Caco-2 (cell line): ENCODE measurements around the gene FMR1. TPM values are rescaled to one million over a fixed set of nuclear protein-coding genes. Genes with fewer than 3 reads are reported as not detected.

ENCODE experiments used
- BruUV-seq: library from RNA; stranded (reverse); fragments of 400-500 nt; replicated peaks from 2 replicates; lab custom pipeline; 2021; lab: Mats Ljungman, UMichigan
- CTCF ChIA-PET: fragments of 300-600 bp; sonication (Branson Sonifier 250); formaldehyde crosslinking; loops from one replicate; lab custom pipeline; 2022; ENCODE audit warnings: antibody characterized with exemption; lab: Charles Lee
- POLR2A ChIA-PET: fragments of 300-600 bp; sonication (Branson Sonifier 250); formaldehyde crosslinking; loops from one replicate; lab custom pipeline; 2022; ENCODE audit warnings: antibody characterized with exemption; lab: Charles Lee
- DNase-seq, 2 experiments: peaks; one replicate each; pipeline versions ENCODE4 v3.0.0 to v3.0.0-alpha.2; 2020 to 2022
- H3K27me3 ChIP-seq: replicated peaks from 2 replicates; pipeline ENCODE4 v1.6.0; 2011; ENCODE audit warnings: low read length; ENCODE audit not compliant: control insufficient read depth, insufficient read depth
- H3K36me3 ChIP-seq: 2 replicates; pipeline ENCODE4 v1.5.1; 2011; ENCODE audit warnings: low read length; ENCODE audit not compliant: control insufficient read depth, insufficient read depth
- H3K4me1 ChIP-seq: fragments of 250-450 bp; sonication (Bioruptor Pico); 2 replicates; pipeline ENCODE4 v1.5.1; 2020; ENCODE audit warnings: mild to moderate bottlenecking
- H3K4me3 ChIP-seq: 2 replicates; pipeline ENCODE4 v1.5.1; 2011; ENCODE audit warnings: low read depth, mild to moderate bottlenecking, control low read depth, low read length
- H3K9me3 ChIP-seq: fragments of 250-450 bp; sonication (Bioruptor Pico); 2 replicates; pipeline ENCODE4 v1.5.1; 2020; ENCODE audit warnings: mild to moderate bottlenecking, moderate library complexity
- H3K27ac Mint-ChIP-seq: one replicate; pipeline ENCODE4 v1.8.0; 2022; ENCODE audit warnings: mixed read lengths; ENCODE audit not compliant: unreplicated experiment
- H3K27me3 Mint-ChIP-seq: one replicate; pipeline ENCODE4 v1.8.0; 2022; ENCODE audit warnings: mixed read lengths; ENCODE audit not compliant: insufficient read depth, unreplicated experiment
- H3K36me3 Mint-ChIP-seq: one replicate; pipeline ENCODE4 v1.8.0; 2022; ENCODE audit warnings: mild to moderate bottlenecking, mixed read lengths; ENCODE audit not compliant: insufficient read depth, unreplicated experiment
- H3K4me1 Mint-ChIP-seq: one replicate; pipeline ENCODE4 v1.8.0; 2022; ENCODE audit warnings: low read depth, mixed read lengths; ENCODE audit not compliant: unreplicated experiment
- H3K4me3 Mint-ChIP-seq: one replicate; pipeline ENCODE4 v1.8.0; 2022; ENCODE audit warnings: mild to moderate bottlenecking, moderate library complexity, mixed read lengths; ENCODE audit not compliant: unreplicated experiment
- H3K9me3 Mint-ChIP-seq: one replicate; pipeline ENCODE4 v1.8.0; 2022; ENCODE audit warnings: mixed read lengths; ENCODE audit not compliant: unreplicated experiment
- intact Hi-C: fragments of 100-400 bp; cut with micrococcal nuclease; formaldehyde crosslinking; loops from one replicate; pipeline ENCODE4 v1.10.0; 2022; ENCODE audit not compliant: unreplicated experiment
- total RNA-seq: library from RNA; stranded (reverse); gene quantifications from 2 replicates; pipeline ENCODE4 v1.2.3, GENCODE V29; 2022
- TF ChIP-seq, protein P1 (sequence below), 2 experiments: fragments of 200-600 bp in 1 of 2; IDR thresholded peaks; 1 replicate in 1 of 2; 2 replicates in 1 of 2; pipeline versions ENCODE4 v1.5.1 to v1.8.0; 2011 to 2022; ENCODE audit warnings: antibody characterized with exemption in 1 of 2, control low read depth in 1 of 2, inconsistent platforms in 1 of 2, low read depth in 1 of 2, low read length in 1 of 2, mild to moderate bottlenecking in 1 of 2, moderate library complexity in 1 of 2; ENCODE audit not compliant: insufficient read depth in 1 of 2, severe bottlenecking in 1 of 2, unreplicated experiment in 1 of 2

FMR1 gene
- total RNA-seq, 1 experiment from 2014 or later: 53.8 TPM

DNA sequence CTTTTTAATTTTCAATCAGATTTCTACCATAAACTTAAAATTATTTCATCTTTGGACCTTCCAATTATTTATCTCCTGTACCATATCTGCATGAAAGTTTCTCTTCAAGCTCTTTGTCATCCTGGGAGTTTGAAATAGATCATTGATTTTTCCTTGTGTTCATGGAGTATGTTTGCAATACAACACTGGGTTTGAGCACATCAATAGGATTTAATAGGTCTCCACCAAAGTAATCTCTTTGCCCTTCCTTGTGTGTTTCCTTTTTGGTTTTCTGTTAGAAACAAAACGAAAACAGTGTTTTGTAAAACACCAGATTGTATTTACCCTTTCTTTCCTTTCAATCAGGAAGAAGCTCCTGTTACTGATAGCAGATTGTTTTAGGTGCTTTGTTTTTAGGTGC is 11.9 kb downstream of the FMR1 start:
- peaks cover 11% of the 10 kb centered on the region for H3K4me1 Mint-ChIP-seq
- H3K36me3 ChIP-seq: no peaks in the 10 kb centered on the region
- peaks cover 8% of the 10 kb centered on the region; the same call in 1 of the 2 replicates for H3K4me1 ChIP-seq
- ChIA-PET POLR2A (no interaction called here), CTCF (no interaction called here)
- no peak overlapping the region for H3K27ac Mint-ChIP-seq
- no peak overlapping the region for H3K4me3 ChIP-seq
- H3K9me3 Mint-ChIP-seq: no peaks in the 10 kb centered on the region
- no peaks in the 10 kb centered on the region for H3K27me3 ChIP-seq
- H3K27me3 Mint-ChIP-seq: no peaks in the 10 kb centered on the region
- BruUV-seq: no TSS peak
- TF ChIP-seq, protein P1, sequence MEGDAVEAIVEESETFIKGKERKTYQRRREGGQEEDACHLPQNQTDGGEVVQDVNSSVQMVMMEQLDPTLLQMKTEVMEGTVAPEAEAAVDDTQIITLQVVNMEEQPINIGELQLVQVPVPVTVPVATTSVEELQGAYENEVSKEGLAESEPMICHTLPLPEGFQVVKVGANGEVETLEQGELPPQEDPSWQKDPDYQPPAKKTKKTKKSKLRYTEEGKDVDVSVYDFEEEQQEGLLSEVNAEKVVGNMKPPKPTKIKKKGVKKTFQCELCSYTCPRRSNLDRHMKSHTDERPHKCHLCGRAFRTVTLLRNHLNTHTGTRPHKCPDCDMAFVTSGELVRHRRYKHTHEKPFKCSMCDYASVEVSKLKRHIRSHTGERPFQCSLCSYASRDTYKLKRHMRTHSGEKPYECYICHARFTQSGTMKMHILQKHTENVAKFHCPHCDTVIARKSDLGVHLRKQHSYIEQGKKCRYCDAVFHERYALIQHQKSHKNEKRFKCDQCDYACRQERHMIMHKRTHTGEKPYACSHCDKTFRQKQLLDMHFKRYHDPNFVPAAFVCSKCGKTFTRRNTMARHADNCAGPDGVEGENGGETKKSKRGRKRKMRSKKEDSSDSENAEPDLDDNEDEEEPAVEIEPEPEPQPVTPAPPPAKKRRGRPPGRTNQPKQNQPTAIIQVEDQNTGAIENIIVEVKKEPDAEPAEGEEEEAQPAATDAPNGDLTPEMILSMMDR (IDR thresholded peaks at IDR 0.05; ENCODE audit: insufficient read depth in 1 of 2, low read depth in 1 of 2, low read length in 1 of 2, severe bottlenecking in 1 of 2, unreplicated experiment in 1 of 2): no peak
- no peaks in the 10 kb centered on the region for H3K9me3 ChIP-seq
- no peak for DNase-seq
- intact Hi-C loops: no loop called here
- H3K36me3 Mint-ChIP-seq: no peaks in the 10 kb centered on the region
- H3K4me3 Mint-ChIP-seq: no peak overlapping the region

DNA sequence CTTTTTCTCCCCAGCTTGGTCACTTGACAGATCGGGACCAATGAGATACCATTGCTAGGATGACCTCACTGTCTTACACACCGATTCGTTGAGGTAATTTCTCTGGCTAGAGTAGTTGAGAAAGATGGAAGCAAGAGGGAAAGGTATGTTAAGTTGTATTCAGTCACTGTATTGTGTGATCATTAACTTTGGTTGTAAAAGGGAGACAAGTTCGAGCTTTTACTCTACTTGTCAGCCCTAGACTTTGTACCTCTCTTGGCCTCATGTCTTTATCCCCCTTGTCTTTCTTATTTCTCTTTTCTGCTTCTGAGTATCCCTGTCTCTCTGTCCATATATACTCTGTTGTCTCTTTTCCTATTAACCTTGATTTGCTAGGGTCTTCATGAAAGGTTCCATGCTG is 15.5 kb downstream of the FMR1 start:
- no TSS peak for BruUV-seq
- CTCF ChIA-PET: no interaction called here
- TF ChIP-seq, protein P1 (IDR thresholded peaks at IDR 0.05; ENCODE audit: insufficient read depth in 1 of 2, low read depth in 1 of 2, low read length in 1 of 2, severe bottlenecking in 1 of 2, unreplicated experiment in 1 of 2): no peak

DNA sequence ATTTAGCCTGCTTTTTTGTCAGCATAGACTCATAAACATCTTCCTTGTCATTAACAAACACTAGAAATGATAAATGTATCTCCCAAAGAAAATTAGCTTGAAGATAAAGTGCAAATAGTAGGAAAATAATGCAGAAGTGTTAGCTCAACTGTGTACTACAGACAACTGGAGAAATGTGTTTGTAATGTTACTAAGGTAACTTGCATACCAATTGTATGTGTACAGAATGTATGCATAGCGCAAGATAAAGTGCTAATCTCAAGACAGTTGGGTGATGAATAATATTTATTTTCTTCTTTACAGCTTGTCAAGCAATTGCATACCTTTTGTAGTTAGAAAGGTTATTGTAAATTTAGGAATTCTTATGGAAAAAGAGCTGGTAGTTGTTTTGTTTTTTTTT is 22.1 kb downstream of the FMR1 start:
- Mint-ChIP-seq H3K36me3 (peaks cover 35% of the 10 kb centered on the region), H3K27me3 (no peaks in the 10 kb centered on the region), H3K4me3 (no peak overlapping the region), H3K4me1 (no peaks in the 10 kb centered on the region), H3K27ac (peak overlapping the region; percentile 64), H3K9me3 (no peaks in the 10 kb centered on the region)
- no peaks in the 10 kb centered on the region for H3K27me3 ChIP-seq
- H3K36me3 ChIP-seq: no peaks in the 10 kb centered on the region; the same call in 1 of the 2 replicates
- ChIA-PET POLR2A (interaction anchor here (0.5 kb wide), 1 partner anchor 22 kb away, joined by 3 read pairs; the partner anchor contains the start of gene FMR1), CTCF (no interaction called here)
- no peaks in the 10 kb centered on the region for H3K9me3 ChIP-seq
- H3K4me3 ChIP-seq: no peak overlapping the region
- no peak for DNase-seq
- no peaks in the 10 kb centered on the region for H3K4me1 ChIP-seq
- TF ChIP-seq, protein P1 (IDR thresholded peaks at IDR 0.05; ENCODE audit: insufficient read depth in 1 of 2, low read depth in 1 of 2, low read length in 1 of 2, severe bottlenecking in 1 of 2, unreplicated experiment in 1 of 2): no peak
- no TSS peak for BruUV-seq
- intact Hi-C loops: no loop called here

More for the DNA sequence above, 15.5 kb downstream of the FMR1 start:
- POLR2A ChIA-PET: no interaction called here
- H3K9me3 Mint-ChIP-seq: no peaks in the 10 kb centered on the region
- Histone ChIP-seq H3K27me3 (no peaks in the 10 kb centered on the region), H3K4me3 (no peak overlapping the region), H3K4me1 (no peaks in the 10 kb centered on the region), H3K36me3 (no peaks in the 10 kb centered on the region; the same call in 1 of the 2 replicates), H3K9me3 (no peaks in the 10 kb centered on the region)
- no peaks in the 10 kb centered on the region for H3K4me1 Mint-ChIP-seq
- no peak for DNase-seq
- peaks cover 8% of the 10 kb centered on the region for H3K36me3 Mint-ChIP-seq
- intact Hi-C loops: no loop called here
- no peaks in the 10 kb centered on the region for H3K27me3 Mint-ChIP-seq
- H3K27ac Mint-ChIP-seq: no peak overlapping the region
- no peak overlapping the region for H3K4me3 Mint-ChIP-seq
